ENCODE data around the gene CLPX. TPM values are rescaled to one million over a fixed set of nuclear protein-coding genes. Genes with fewer than 3 reads are reported as not detected.
"Not testable (repeated sequence)": the region's sequence is repeated elsewhere in the genome, so short reads cannot be mapped to it uniquely, and the experiment has no call there.

Gene CLPX
- total RNA-seq, 2 donors from 2014 or later = 60.5 to 62.7 TPM

DNA sequence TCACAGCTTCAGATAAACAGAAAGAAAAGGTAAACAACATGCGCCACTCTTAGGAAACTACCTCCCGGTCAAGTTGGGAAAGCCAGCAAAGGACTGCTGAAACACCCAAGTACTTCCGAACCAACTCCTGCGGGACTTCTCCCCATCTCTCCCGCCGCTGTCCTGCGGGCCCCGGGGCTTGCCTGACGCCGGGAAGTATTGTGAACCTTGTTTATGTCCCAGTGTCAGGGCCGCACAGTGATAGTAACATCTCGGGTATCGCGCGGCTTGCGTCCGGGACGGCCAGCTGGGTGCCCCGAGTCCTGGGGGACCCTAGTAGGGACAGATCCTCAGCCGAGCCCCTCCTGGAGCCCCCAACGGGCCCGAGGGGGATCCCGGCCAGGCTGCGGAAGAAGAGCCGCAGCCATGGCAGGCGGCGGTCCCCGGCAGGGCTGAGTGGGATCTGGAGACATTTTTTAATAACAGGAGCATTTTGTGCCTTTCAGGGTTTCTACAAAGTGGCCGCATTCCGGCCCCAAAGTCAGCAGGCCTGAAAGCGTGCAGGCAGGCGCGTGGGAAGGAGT, 756 bp downstream of the CLPX start:
- no peaks in the 10 kb centered on the region for H3K4me1 ChIP-seq (ENCODE audit: control insufficient read depth, insufficient read depth, low read length)
- peak overlapping the region; percentile 86 for H3K9ac ChIP-seq (ENCODE audit: extremely low read depth, low read length, poor library complexity, severe bottlenecking)
- 0% methylated on average over 20 to 33 of the region's 33 CpGs for whole genome bisulfite sequencing, 2 experiments (ENCODE audit: insufficient coverage in 1 of 2, insufficient read length in 1 of 2)
- Mint-ChIP-seq H3K4me1 (peaks cover 5% of the 10 kb centered on the region), H3K36me3 (ENCODE audit: low read depth) (peaks cover 10% of the 10 kb centered on the region), H3K27me3 (ENCODE audit: insufficient read depth) (no peaks in the 10 kb centered on the region), H3K9me3 (no peaks in the 10 kb centered on the region), H3K27ac (peak overlapping the region; percentile 95), H3K4me3 (peak overlapping the region; percentile 86)
- TF ChIP-seq, protein P1, sequence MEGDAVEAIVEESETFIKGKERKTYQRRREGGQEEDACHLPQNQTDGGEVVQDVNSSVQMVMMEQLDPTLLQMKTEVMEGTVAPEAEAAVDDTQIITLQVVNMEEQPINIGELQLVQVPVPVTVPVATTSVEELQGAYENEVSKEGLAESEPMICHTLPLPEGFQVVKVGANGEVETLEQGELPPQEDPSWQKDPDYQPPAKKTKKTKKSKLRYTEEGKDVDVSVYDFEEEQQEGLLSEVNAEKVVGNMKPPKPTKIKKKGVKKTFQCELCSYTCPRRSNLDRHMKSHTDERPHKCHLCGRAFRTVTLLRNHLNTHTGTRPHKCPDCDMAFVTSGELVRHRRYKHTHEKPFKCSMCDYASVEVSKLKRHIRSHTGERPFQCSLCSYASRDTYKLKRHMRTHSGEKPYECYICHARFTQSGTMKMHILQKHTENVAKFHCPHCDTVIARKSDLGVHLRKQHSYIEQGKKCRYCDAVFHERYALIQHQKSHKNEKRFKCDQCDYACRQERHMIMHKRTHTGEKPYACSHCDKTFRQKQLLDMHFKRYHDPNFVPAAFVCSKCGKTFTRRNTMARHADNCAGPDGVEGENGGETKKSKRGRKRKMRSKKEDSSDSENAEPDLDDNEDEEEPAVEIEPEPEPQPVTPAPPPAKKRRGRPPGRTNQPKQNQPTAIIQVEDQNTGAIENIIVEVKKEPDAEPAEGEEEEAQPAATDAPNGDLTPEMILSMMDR (conservative IDR thresholded peaks at IDR 0.05) = no peak
- no peaks in the 10 kb centered on the region for H3K27me3 ChIP-seq (ENCODE audit: control insufficient read depth, insufficient read depth, low read length, poor library complexity, severe bottlenecking)
- peak overlapping the region; percentile 56 for H3K27ac ChIP-seq (ENCODE audit: low read depth, low read length)
- DNase-seq = peak; percentile 87
- H3K36me3 ChIP-seq (ENCODE audit: control insufficient read depth, insufficient read depth, low read length) = peaks cover 20% of the 10 kb centered on the region
- H3K4me3 ChIP-seq (ENCODE audit: low read length) = peak overlapping the region; percentile 91
- H3K9me3 ChIP-seq (ENCODE audit: control insufficient read depth, low read length) = no peaks in the 10 kb centered on the region

DNA sequence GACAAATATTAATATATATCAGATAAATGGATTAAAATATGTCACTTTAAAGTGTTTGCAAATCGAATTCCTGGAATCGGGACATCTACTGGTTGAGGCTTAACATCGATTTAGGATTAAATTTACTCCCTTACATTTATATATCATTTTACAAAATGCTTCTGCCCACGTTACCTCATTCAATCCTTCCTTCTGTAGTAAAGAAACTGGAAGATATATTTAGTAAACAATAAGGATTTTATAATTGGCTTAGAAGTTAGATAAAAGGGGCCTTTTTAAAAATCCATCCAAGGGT, 1.3 kb downstream of the CLPX start:
- WGBS, 2 experiments (ENCODE audit: insufficient coverage in 1 of 2, insufficient read length in 1 of 2) = 40 to 68% methylated on average over 1 to 3 of the region's 4 CpGs
- no peak for DNase-seq
- H3K4me3 ChIP-seq (ENCODE audit: low read length) = peak overlapping the region; percentile 91
- H3K9ac ChIP-seq (ENCODE audit: extremely low read depth, low read length, poor library complexity, severe bottlenecking) = peak overlapping the region; percentile 86
- peaks cover 4% of the 10 kb centered on the region for H3K4me1 Mint-ChIP-seq
- TF ChIP-seq, protein P1 (conservative IDR thresholded peaks at IDR 0.05) = peak; percentile 39
- H3K27me3 ChIP-seq (ENCODE audit: control insufficient read depth, insufficient read depth, low read length, poor library complexity, severe bottlenecking) = no peaks in the 10 kb centered on the region
- no peaks in the 10 kb centered on the region for H3K4me1 ChIP-seq (ENCODE audit: control insufficient read depth, insufficient read depth, low read length)
- H3K27ac Mint-ChIP-seq = peak overlapping the region; percentile 95
- H3K9me3 ChIP-seq (ENCODE audit: control insufficient read depth, low read length) = no peaks in the 10 kb centered on the region
- no peaks in the 10 kb centered on the region for H3K27me3 Mint-ChIP-seq (ENCODE audit: insufficient read depth)
- H3K36me3 Mint-ChIP-seq (ENCODE audit: low read depth) = peaks cover 14% of the 10 kb centered on the region
- H3K36me3 ChIP-seq (ENCODE audit: control insufficient read depth, insufficient read depth, low read length) = peaks cover 25% of the 10 kb centered on the region
- no peaks in the 10 kb centered on the region for H3K9me3 Mint-ChIP-seq
- H3K4me3 Mint-ChIP-seq = peak overlapping the region; percentile 86
- H3K27ac ChIP-seq (ENCODE audit: low read depth, low read length) = no peak overlapping the region

DNA sequence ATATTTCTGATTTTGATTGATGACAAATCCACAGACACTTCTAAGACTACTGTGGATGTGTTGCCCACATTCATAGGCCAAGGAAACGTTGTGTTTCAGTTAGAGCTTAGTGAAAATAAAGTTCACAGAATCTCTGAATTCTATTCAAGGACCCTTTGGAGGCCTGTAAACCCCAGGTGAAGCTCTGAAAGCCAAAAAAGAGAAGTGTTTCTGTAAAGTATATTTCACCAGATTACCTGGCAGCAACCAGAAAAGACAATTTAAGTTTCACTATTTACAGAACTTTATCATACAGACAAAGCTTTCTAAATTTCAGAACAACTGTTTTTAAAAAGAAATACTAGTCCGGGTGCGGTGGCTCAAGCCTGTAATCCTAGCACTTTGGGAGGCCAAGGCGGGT, 2.6 kb downstream of the CLPX start:
- Histone ChIP-seq H3K36me3 (ENCODE audit: control insufficient read depth, insufficient read depth, low read length) (peaks cover 35% of the 10 kb centered on the region), H3K4me3 (ENCODE audit: low read length) (peak overlapping the region; percentile 0), H3K9me3 (ENCODE audit: control insufficient read depth, low read length) (no peaks in the 10 kb centered on the region), H3K27ac (ENCODE audit: low read depth, low read length) (no peak overlapping the region), H3K27me3 (ENCODE audit: control insufficient read depth, insufficient read depth, low read length, poor library complexity, severe bottlenecking) (no peaks in the 10 kb centered on the region), H3K4me1 (ENCODE audit: control insufficient read depth, insufficient read depth, low read length) (no peaks in the 10 kb centered on the region), H3K9ac (ENCODE audit: extremely low read depth, low read length, poor library complexity, severe bottlenecking) (no peak overlapping the region)
- no peaks in the 10 kb centered on the region for H3K9me3 Mint-ChIP-seq
- peaks cover 20% of the 10 kb centered on the region for H3K36me3 Mint-ChIP-seq (ENCODE audit: low read depth)
- H3K4me3 Mint-ChIP-seq = peak overlapping the region; percentile 86
- H3K27ac Mint-ChIP-seq = no peak overlapping the region
- no peak for DNase-seq
- H3K4me1 Mint-ChIP-seq = peaks cover 4% of the 10 kb centered on the region
- TF ChIP-seq, protein P1 (conservative IDR thresholded peaks at IDR 0.05) = no peak
- no peaks in the 10 kb centered on the region for H3K27me3 Mint-ChIP-seq (ENCODE audit: insufficient read depth)
- WGBS, 2 experiments (ENCODE audit: insufficient coverage in 1 of 2, insufficient read length in 1 of 2) = 90 to 94% methylated on average over 4 of the region's 4 CpGs

GRCh38 chr15:65181582-65182353, 3.4 kb downstream of the CLPX start:
- not testable (repeated sequence) for H3K4me3 Mint-ChIP-seq; H3K4me1 ChIP-seq (ENCODE audit: control insufficient read depth, insufficient read depth, low read length); H3K9me3 ChIP-seq (ENCODE audit: control insufficient read depth, low read length); H3K9me3 Mint-ChIP-seq; H3K9ac ChIP-seq (ENCODE audit: extremely low read depth, low read length, poor library complexity, severe bottlenecking); H3K27me3 ChIP-seq (ENCODE audit: control insufficient read depth, insufficient read depth, low read length, poor library complexity, severe bottlenecking); H3K4me3 ChIP-seq (ENCODE audit: low read length); H3K27ac ChIP-seq (ENCODE audit: low read depth, low read length); H3K27me3 Mint-ChIP-seq (ENCODE audit: insufficient read depth); DNase-seq; H3K4me1 Mint-ChIP-seq; H3K27ac Mint-ChIP-seq
- 95 to 98% methylated on average over 5 to 11 of the region's 15 CpGs for WGBS, 2 experiments (ENCODE audit: insufficient coverage in 1 of 2, insufficient read length in 1 of 2)
- H3K36me3 Mint-ChIP-seq (ENCODE audit: low read depth) = peaks cover 27% of the 10 kb centered on the region
- H3K36me3 ChIP-seq (ENCODE audit: control insufficient read depth, insufficient read depth, low read length) = peaks cover 42% of the 10 kb centered on the region
